HCT116 (cell line): Measurements from ENCODE around the gene CCL23. TPM values are rescaled to one million over a fixed set of nuclear protein-coding genes. Genes with fewer than 3 reads are reported as not detected.

Experiments
- ATAC-seq: fragments of 200-7000 bp; cut with Tn5 transposase; 2 replicates; pipeline ENCODE4 v1.9.1; 2020; ENCODE audit warnings: mild to moderate bottlenecking, moderate library complexity
- BruUV-seq: library from RNA; stranded (reverse); fragments of 400-500 nt; replicated peaks from 2 replicates; lab custom pipeline; 2021; lab: Mats Ljungman, UMichigan
- CTCF ChIA-PET: fragments of 300-600 bp; sonication (Branson Sonifier 250); formaldehyde crosslinking; loops from one replicate; lab custom pipeline; 2021; ENCODE audit warnings: antibody characterized with exemption; lab: Charles Lee
- POLR2A ChIA-PET: fragments of 300-600, 350-600 bp; sonication (Branson Sonifier 250); formaldehyde crosslinking; loops from one replicate; lab custom pipeline; 2021; ENCODE audit warnings: antibody characterized with exemption; lab: Charles Lee
- RAD21 ChIA-PET, 2 experiments: fragments of 300-600 bp; sonication (Branson Sonifier 250); formaldehyde crosslinking; loops; one replicate each; lab custom pipeline; 2023; ENCODE audit warnings: low total read pairs in 2 of 2; ENCODE audit not compliant: uncharacterized antibody in 2 of 2, unreplicated experiment in 2 of 2, low non-redundant PET in 1 of 2; lab: Charles Lee
- DNase-seq: peaks from one replicate; pipeline ENCODE4 v3.0.0-alpha.2; 2010; ENCODE audit warnings: low read depth, low spot score
- H2AFZ ChIP-seq: fragments of 200-600 bp; shearing (Covaris generic), sonication (generic); 2 replicates; pipeline ENCODE4 v1.6.1; 2017; ENCODE audit warnings: low read depth, mixed run types, mixed read lengths, antibody characterized with exemption, low read length; ENCODE audit not compliant: poor library complexity, severe bottlenecking
- H3K27ac ChIP-seq: 2 replicates; pipeline ENCODE4 v1.5.1; 2012; ENCODE audit warnings: low read depth, low read length
- H3K27me3 ChIP-seq: fragments of 200-600 bp; sonication (generic); 2 replicates; pipeline ENCODE4 v1.6.1; 2016; ENCODE audit warnings: mixed run types, low read length, mixed read lengths; ENCODE audit not compliant: insufficient read depth
- H3K36me3 ChIP-seq, 2 experiments: fragments of 200-500 bp in 1 of 2; fragments of 200-600 bp in 1 of 2; sonication (Bioruptor generic) in 1 of 2; sonication (generic) in 1 of 2; 2 replicates each; pipeline versions ENCODE4 v1.5.1 to v1.6.1; 2014 to 2016; ENCODE audit warnings: low read length in 2 of 2, inconsistent platforms in 1 of 2, mixed read lengths in 1 of 2, mixed run types in 1 of 2; ENCODE audit not compliant: insufficient read depth in 2 of 2, control insufficient read depth in 1 of 2
- H3K4me1 ChIP-seq, 2 experiments: fragments of 200-600 bp in 1 of 2; sonication (generic) in 1 of 2; 2 replicates each; pipeline versions ENCODE4 v1.5.1 to v1.6.1; 2012 to 2017; ENCODE audit warnings: low read length in 2 of 2, inconsistent platforms in 1 of 2, mild to moderate bottlenecking in 1 of 2, mixed read lengths in 1 of 2, mixed run types in 1 of 2, moderate library complexity in 1 of 2; ENCODE audit not compliant: insufficient read depth in 2 of 2, control insufficient read depth in 1 of 2
- H3K4me2 ChIP-seq: fragments of 200-600 bp; sonication (generic); 2 replicates; pipeline ENCODE4 v1.6.1; 2017; ENCODE audit warnings: mixed run types, low read length, mixed read lengths
- H3K4me3 ChIP-seq, 2 experiments: fragments of 200-600 bp in 1 of 2; sonication (generic) in 1 of 2; replicated peaks in 1 of 2; 2 replicates each; pipeline ENCODE4 v1.5.1; 2011 to 2016; ENCODE audit warnings: low read length in 2 of 2, control low read depth in 1 of 2, low read depth in 1 of 2, mild to moderate bottlenecking in 1 of 2, mixed read lengths in 1 of 2, mixed run types in 1 of 2
- H3K79me2 ChIP-seq: fragments of 200-600 bp; sonication (generic); 2 replicates; pipeline ENCODE4 v1.6.1; 2017; ENCODE audit warnings: mild to moderate bottlenecking, mixed run types, low read length, moderate library complexity, mixed read lengths; ENCODE audit not compliant: insufficient read depth
- H3K9ac ChIP-seq: fragments of 200-600 bp; sonication (generic); 2 replicates; pipeline ENCODE4 v1.6.1; 2016; ENCODE audit warnings: low read length, mixed read lengths
- H3K9me2 ChIP-seq: fragments of 200-600 bp; sonication (generic), shearing (Covaris generic); 2 replicates; pipeline ENCODE4 v1.6.1; 2017; ENCODE audit warnings: mixed run types, mild to moderate bottlenecking, moderate library complexity; ENCODE audit not compliant: insufficient read depth
- H3K9me3 ChIP-seq, 2 experiments: fragments of 200-500 bp in 1 of 2; fragments of 200-600 bp in 1 of 2; sonication (Bioruptor generic) in 1 of 2; sonication (generic) in 1 of 2; 2 replicates each; pipeline ENCODE4 v1.6.1; 2014 to 2017; ENCODE audit warnings: low read length in 2 of 2, mixed read lengths in 2 of 2, inconsistent platforms in 1 of 2, low read depth in 1 of 2, mild to moderate bottlenecking in 1 of 2, mixed run types in 1 of 2, moderate library complexity in 1 of 2; ENCODE audit not compliant: control insufficient read depth in 1 of 2, insufficient read depth in 1 of 2
- H4K20me1 ChIP-seq: fragments of 200-600 bp; sonication (generic), shearing (Covaris generic); 2 replicates; pipeline ENCODE4 v1.6.1; 2017; ENCODE audit warnings: mixed run types, mild to moderate bottlenecking, moderate library complexity; ENCODE audit not compliant: insufficient read depth
- CEBPB ChIP-seq: IDR thresholded peaks from 2 replicates; pipeline ENCODE4 v1.6.1; 2012; ENCODE audit warnings: low read depth
- CTCF ChIP-seq, 3 experiments: fragments of 200-600 bp in 1 of 3; sonication (generic) in 1 of 3; IDR thresholded peaks in 2 of 3; conservative IDR thresholded peaks in 1 of 3; 2 replicates each; pipeline ENCODE4 v1.5.1; 2012 to 2017; ENCODE audit warnings: low read depth in 2 of 3, low read length in 2 of 3, antibody characterized with exemption in 1 of 3, borderline replicate concordance in 1 of 3, control low read depth in 1 of 3, mild to moderate bottlenecking in 1 of 3, mixed read lengths in 1 of 3, mixed run types in 1 of 3, moderate library complexity in 1 of 3; ENCODE audit not compliant: insufficient read depth in 1 of 3
- EGR1 ChIP-seq: IDR thresholded peaks from 2 replicates; pipeline ENCODE4 v1.6.1; 2012; ENCODE audit warnings: low read depth
- EZH2 ChIP-seq: fragments of 200-600 bp; sonication (generic); IDR thresholded peaks from 2 replicates; pipeline ENCODE4 v1.6.1; 2017; ENCODE audit warnings: antibody characterized with exemption, mixed run types
- EZH2phosphoT487 ChIP-seq: fragments of 200-600 bp; IDR thresholded peaks from 2 replicates; pipeline ENCODE4 v1.6.1; 2018; ENCODE audit warnings: antibody characterized with exemption, borderline replicate concordance
- FOSL1 ChIP-seq: IDR thresholded peaks from 2 replicates; pipeline ENCODE4 v1.6.1; 2012; ENCODE audit warnings: low read depth
- JUND ChIP-seq: IDR thresholded peaks from 2 replicates; pipeline ENCODE4 v1.6.1; 2012
- MAX ChIP-seq: IDR thresholded peaks from 2 replicates; pipeline ENCODE4 v1.6.1; 2012
- POLR2AphosphoS5 ChIP-seq: IDR thresholded peaks from 2 replicates; pipeline ENCODE4 v1.6.1; 2011; ENCODE audit warnings: mild to moderate bottlenecking, low read depth, low read length, moderate library complexity
- REST ChIP-seq: IDR thresholded peaks from 2 replicates; pipeline ENCODE4 v1.6.1; 2012; ENCODE audit warnings: low read depth
- SIN3A ChIP-seq: IDR thresholded peaks from 2 replicates; pipeline ENCODE4 v1.6.1; 2012; ENCODE audit warnings: low read depth
- SP1 ChIP-seq: IDR thresholded peaks from 2 replicates; pipeline ENCODE4 v1.6.1; 2012; ENCODE audit warnings: low read depth
- SRF ChIP-seq: IDR thresholded peaks from 2 replicates; pipeline ENCODE4 v1.6.1; 2012; ENCODE audit warnings: low read depth
- ZNF274 ChIP-seq: fragments of 200-500 bp; sonication (Bioruptor generic); IDR thresholded peaks from 2 replicates; pipeline ENCODE4 v1.6.1; 2014; ENCODE audit warnings: mild to moderate bottlenecking, low read depth, low read length, inconsistent platforms
- intact Hi-C: fragments of 100-400 bp; cut with micrococcal nuclease; formaldehyde crosslinking; loops from 2 replicates; pipeline ENCODE4 v1.10.0; 2022
- total RNA-seq: library from RNA; stranded (reverse); gene quantifications from one replicate; pipeline ENCODE4 v1.2.1, GENCODE V29; 2021; ENCODE audit not compliant: unreplicated experiment

Gene CCL23
- total RNA-seq, 1 experiment from 2014 or later, result not detected

GRCh38 chr17:35986643-35987042 is 31.1 kb downstream of the CCL23 start, which contains the start of gene CCL14:
Gene CCL14 (minus strand): TSS chr17:35986729. CDS start chr17:35986649, 80 bp downstream.
- no peak within 1 kb of the TSS for H3K4me3 ChIP-seq
- RAD21 ChIA-PET, result no interaction called here
- H3K79me2 ChIP-seq, result no peaks in the 10 kb centered on the region
- intact Hi-C loops, result no loop called here
- H2AFZ ChIP-seq, result no peak within 1 kb of the TSS
- CTCF ChIA-PET, result no interaction called here
- no peaks in the 10 kb centered on the region for H3K4me1 ChIP-seq
- H4K20me1 ChIP-seq, result no peaks in the 10 kb centered on the region
- DNase-seq, result no peak
- no peaks in the 10 kb centered on the region for H3K27me3 ChIP-seq
- H3K4me2 ChIP-seq, result no peak within 1 kb of the TSS
- no TSS peak for BruUV-seq
- POLR2A ChIA-PET, result no interaction called here
- peaks cover 0 to 10% of the 10 kb centered on the region in 2 experiments; a peak in 1 of 4 replicates for H3K9me3 ChIP-seq
- H3K27ac ChIP-seq, result no peak within 1 kb of the TSS
- H3K9me2 ChIP-seq, result no peaks in the 10 kb centered on the region
- ATAC-seq, result no peak
- no peak within 1 kb of the TSS for H3K9ac ChIP-seq
- no peaks in the 10 kb centered on the region for H3K36me3 ChIP-seq
- TF ChIP-seq EZH2 (no peak), EZH2phosphoT487 (no peak), FOSL1 (no peak), ZNF274 (no peak), CTCF (IDR thresholded peaks at IDR 0.05 in 2 of 3, conservative IDR thresholded peaks at IDR 0.05 in 1 of 3; ENCODE audit: borderline replicate concordance in 1 of 3, insufficient read depth in 1 of 3, low read depth in 2 of 3, low read length in 2 of 3) (no peak), MAX (no peak), POLR2AphosphoS5 (no peak), SP1 (no peak), EGR1 (no peak), CEBPB (no peak), SIN3A (no peak), SRF (no peak), REST (no peak), JUND (no peak)
